Stimulated activated naive CD8-positive, alpha-beta T cell treated with anti-CD3 and anti-CD28 coated beads, Interleukin-15, Interleukin-2, amounts not matched to agents 100 U/mL and 50 U/mL, for 24 hours (primary cell): Measurements from ENCODE around the gene NTNG1.
"Not testable (repeated sequence)": the region's sequence is repeated elsewhere in the genome, so short reads cannot be mapped to it uniquely, and the experiment has no call there.

Source experiments
- ATAC-seq: fragments of 150-1000 bp; cut with Tn5 transposase; one replicate; pipeline ENCODE4 v1.10.0; 2021
- DNase-seq: peaks from one replicate; pipeline ENCODE4 v3.0.0; 2021

NTNG1 gene

GRCh38 chr1:107140703-107141490 lies at the start of gene NTNG1:
Gene NTNG1 (plus strand): TSS chr1:107141039.
- ATAC-seq = peak; percentile 50

GRCh38 chr1:107091418-107091817 lies 49.4 kb upstream of the NTNG1 start:
- no peak for DNase-seq
- ATAC-seq = no peak

More at GRCh38 chr1:107140703-107141490, at the start of gene NTNG1:
- DNase-seq = peak; percentile 11

- DNase-seq = not testable (repeated sequence)
Observed at GRCh38 chr1:107093395-107093794, 47.4 kb upstream of the NTNG1 start.

GRCh38 chr1:107095647-107096046 lies 45.2 kb upstream of the NTNG1 start:
- no peak for ATAC-seq

More at GRCh38 chr1:107093395-107093794, 47.4 kb upstream of the NTNG1 start:
- not testable (repeated sequence) for ATAC-seq

GRCh38 chr1:107096690-107097089 lies 44.1 kb upstream of the NTNG1 start:
- no peak for ATAC-seq
- no peak for DNase-seq

More at GRCh38 chr1:107095647-107096046, 45.2 kb upstream of the NTNG1 start:
- no peak for DNase-seq

GRCh38 chr1:107098961-107099360 lies 41.9 kb upstream of the NTNG1 start:
- no peak for DNase-seq
- ATAC-seq = no peak

- no peak for ATAC-seq
- no peak for DNase-seq
Observed at GRCh38 chr1:107100331-107100984, 40.4 kb upstream of the NTNG1 start.

GRCh38 chr1:107105914-107106313 lies 34.9 kb upstream of the NTNG1 start:
- no peak for DNase-seq
- no peak for ATAC-seq

GRCh38 chr1:107110326-107110725 lies 30.5 kb upstream of the NTNG1 start:
- DNase-seq (no peak), ATAC-seq (no peak)

GRCh38 chr1:107116306-107116790 lies 24.5 kb upstream of the NTNG1 start:
- DNase-seq (no peak), ATAC-seq (no peak)

- DNase-seq (no peak), ATAC-seq (no peak)
Observed at GRCh38 chr1:107122225-107122624, 18.6 kb upstream of the NTNG1 start.

GRCh38 chr1:107123741-107124140 lies 17.1 kb upstream of the NTNG1 start:
- no peak for ATAC-seq
- no peak for DNase-seq

GRCh38 chr1:107124694-107125093 lies 16.1 kb upstream of the NTNG1 start:
- ATAC-seq (no peak), DNase-seq (no peak)

GRCh38 chr1:107132195-107132594 lies 8.6 kb upstream of the NTNG1 start:
- ATAC-seq (no peak), DNase-seq (no peak)

GRCh38 chr1:107132780-107133179 lies 8.1 kb upstream of the NTNG1 start:
- ATAC-seq (no peak), DNase-seq (no peak)

- ATAC-seq = no peak
- peak; percentile 29 for DNase-seq
Observed at GRCh38 chr1:107135463-107135862, 5.4 kb upstream of the NTNG1 start.

- DNase-seq = no peak
Observed at GRCh38 chr1:107138166-107138565, 2.7 kb upstream of the NTNG1 start.

GRCh38 chr1:107138767-107139445 lies 1.9 kb upstream of the NTNG1 start:
- ATAC-seq (no peak), DNase-seq (no peak)

More at GRCh38 chr1:107138166-107138565, 2.7 kb upstream of the NTNG1 start:
- ATAC-seq = no peak

GRCh38 chr1:107139833-107140702 lies 771 bp upstream of the NTNG1 start:
- peak; percentile 41 for ATAC-seq
- DNase-seq = peak; percentile 13

GRCh38 chr1:107141491-107142126 lies 770 bp downstream of the NTNG1 start:
- DNase-seq (peak; percentile 16), ATAC-seq (peak; percentile 39)

- DNase-seq (no peak), ATAC-seq (no peak)
Observed at GRCh38 chr1:107142140-107142542, 1.3 kb downstream of the NTNG1 start.
